NCI-H2227 (cell line): ENCODE data around the gene WDR48.
A peak's percentile ranks its signal among the peaks of the same experiment; 100 is the strongest.

ENCODE experiments used
- DNase-seq: peaks from one replicate; lab custom pipeline; 2025; ENCODE audit not compliant: unreplicated experiment; lab: John Stamatoyannopoulos, UW

WDR48 gene

GRCh38 chr3:39101022-39101689 is 49.3 kb downstream of the WDR48 start:
- peak; percentile 2 for DNase-seq

GRCh38 chr3:39102504-39103323 is 50.9 kb downstream of the WDR48 start:
- no peak for DNase-seq

- DNase-seq, result no peak
Measured at GRCh38 chr3:39103324-39103693, 51.5 kb downstream of the WDR48 start.

- no peak for DNase-seq
Measured at GRCh38 chr3:39103791-39104552, 52.2 kb downstream of the WDR48 start.

GRCh38 chr3:39104961-39105686 is 53.3 kb downstream of the WDR48 start:
- no peak for DNase-seq

- no peak for DNase-seq
Measured at GRCh38 chr3:39105687-39106063, 53.9 kb downstream of the WDR48 start.

GRCh38 chr3:39106281-39106811 is 54.5 kb downstream of the WDR48 start:
- DNase-seq, result peak; percentile 11

GRCh38 chr3:39106851-39107387 is 55.1 kb downstream of the WDR48 start:
- peak; percentile 38 for DNase-seq

GRCh38 chr3:39107388-39108199 is 55.8 kb downstream of the WDR48 start, which contains the start of the genes GORASP1 and TTC21A:
TSS of gene GORASP1 (minus strand) at chr3:39107627. CDS start at chr3:39107541, 86 bp downstream.
TSS of gene TTC21A (plus strand) at chr3:39107680. CDS start at chr3:39107838, 158 bp downstream.
- DNase-seq, result peak; percentile 86

GRCh38 chr3:39108200-39108710 is 56.4 kb downstream of the WDR48 start:
- no peak for DNase-seq

- DNase-seq, result no peak
Measured at GRCh38 chr3:39109086-39109485, 57.3 kb downstream of the WDR48 start.

- no peak for DNase-seq
Measured at GRCh38 chr3:39110041-39110639, 58.3 kb downstream of the WDR48 start.

GRCh38 chr3:39112113-39112512 is 60.3 kb downstream of the WDR48 start:
- no peak for DNase-seq

GRCh38 chr3:39112535-39112934 is 60.7 kb downstream of the WDR48 start:
- DNase-seq, result no peak

GRCh38 chr3:39113291-39113690 is 61.5 kb downstream of the WDR48 start:
- no peak for DNase-seq

- no peak for DNase-seq
Measured at GRCh38 chr3:39114456-39114855, 62.6 kb downstream of the WDR48 start.

GRCh38 chr3:39115870-39116269 is 64.1 kb downstream of the WDR48 start:
- DNase-seq, result no peak

GRCh38 chr3:39118079-39118478 is 66.3 kb downstream of the WDR48 start:
- DNase-seq, result no peak
